22Rv1 (cell line): Measurements from ENCODE around the gene ZDHHC21.
"Not testable (repeated sequence)": the region's sequence is repeated elsewhere in the genome, so short reads cannot be mapped to it uniquely, and the experiment has no call there.

Experiments
- ZFX ChIP-seq: fragments of 450-650 bp; IDR thresholded peaks from 2 replicates; pipeline ENCODE4 v1.6.1; 2017; ENCODE audit warnings: antibody characterized with exemption, borderline replicate concordance
- TF ChIP-seq, protein P1 (sequence below): fragments of 450-650 bp; IDR thresholded peaks from 2 replicates; pipeline ENCODE4 v1.5.1; 2017; ENCODE audit warnings: mild to moderate bottlenecking

GRCh38 chr9:14682616-14683015 is 10.6 kb downstream of the ZDHHC21 start:
- TF ChIP-seq, protein P1, sequence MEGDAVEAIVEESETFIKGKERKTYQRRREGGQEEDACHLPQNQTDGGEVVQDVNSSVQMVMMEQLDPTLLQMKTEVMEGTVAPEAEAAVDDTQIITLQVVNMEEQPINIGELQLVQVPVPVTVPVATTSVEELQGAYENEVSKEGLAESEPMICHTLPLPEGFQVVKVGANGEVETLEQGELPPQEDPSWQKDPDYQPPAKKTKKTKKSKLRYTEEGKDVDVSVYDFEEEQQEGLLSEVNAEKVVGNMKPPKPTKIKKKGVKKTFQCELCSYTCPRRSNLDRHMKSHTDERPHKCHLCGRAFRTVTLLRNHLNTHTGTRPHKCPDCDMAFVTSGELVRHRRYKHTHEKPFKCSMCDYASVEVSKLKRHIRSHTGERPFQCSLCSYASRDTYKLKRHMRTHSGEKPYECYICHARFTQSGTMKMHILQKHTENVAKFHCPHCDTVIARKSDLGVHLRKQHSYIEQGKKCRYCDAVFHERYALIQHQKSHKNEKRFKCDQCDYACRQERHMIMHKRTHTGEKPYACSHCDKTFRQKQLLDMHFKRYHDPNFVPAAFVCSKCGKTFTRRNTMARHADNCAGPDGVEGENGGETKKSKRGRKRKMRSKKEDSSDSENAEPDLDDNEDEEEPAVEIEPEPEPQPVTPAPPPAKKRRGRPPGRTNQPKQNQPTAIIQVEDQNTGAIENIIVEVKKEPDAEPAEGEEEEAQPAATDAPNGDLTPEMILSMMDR, result not testable (repeated sequence)
- not testable (repeated sequence) for TF ChIP-seq ZFX
